Sciatic nerve (tissue), 2 donors: ENCODE results near the gene CPT1C. TPM values are rescaled to one million over a fixed set of nuclear protein-coding genes. Genes with fewer than 3 reads are reported as not detected.

Source experiments
- ATAC-seq: fragments of 200-7000 bp; cut with Tn5 transposase; one replicate; pipeline ENCODE4 v1.9.1; 2020; ENCODE audit warnings: mild to moderate bottlenecking, moderate library complexity
- DNase-seq: peaks from one replicate; pipeline ENCODE4 v3.0.0-alpha.2; 2020; ENCODE audit warnings: low spot score
- intact Hi-C: fragments of 100-400 bp; cut with DNase I; formaldehyde crosslinking; loops from one replicate; pipeline ENCODE4 v1.14.2; 2022
- total RNA-seq: library from RNA; stranded (reverse); fragmentation: NEBNext Ultra II Directional; extraction: Animal tissue kit (Norgen Biotek cat#: 25700); gene quantifications from one replicate; pipeline ENCODE4 v1.2.1, GENCODE V29; 2021
- donor health status: DM: no; HTN: no; CAD: no.
- donor health status: DM: no; HTN: no; CAD: no.

CPT1C gene
- total RNA-seq, 1 donor from 2014 or later, result 5.9 TPM

DNA sequence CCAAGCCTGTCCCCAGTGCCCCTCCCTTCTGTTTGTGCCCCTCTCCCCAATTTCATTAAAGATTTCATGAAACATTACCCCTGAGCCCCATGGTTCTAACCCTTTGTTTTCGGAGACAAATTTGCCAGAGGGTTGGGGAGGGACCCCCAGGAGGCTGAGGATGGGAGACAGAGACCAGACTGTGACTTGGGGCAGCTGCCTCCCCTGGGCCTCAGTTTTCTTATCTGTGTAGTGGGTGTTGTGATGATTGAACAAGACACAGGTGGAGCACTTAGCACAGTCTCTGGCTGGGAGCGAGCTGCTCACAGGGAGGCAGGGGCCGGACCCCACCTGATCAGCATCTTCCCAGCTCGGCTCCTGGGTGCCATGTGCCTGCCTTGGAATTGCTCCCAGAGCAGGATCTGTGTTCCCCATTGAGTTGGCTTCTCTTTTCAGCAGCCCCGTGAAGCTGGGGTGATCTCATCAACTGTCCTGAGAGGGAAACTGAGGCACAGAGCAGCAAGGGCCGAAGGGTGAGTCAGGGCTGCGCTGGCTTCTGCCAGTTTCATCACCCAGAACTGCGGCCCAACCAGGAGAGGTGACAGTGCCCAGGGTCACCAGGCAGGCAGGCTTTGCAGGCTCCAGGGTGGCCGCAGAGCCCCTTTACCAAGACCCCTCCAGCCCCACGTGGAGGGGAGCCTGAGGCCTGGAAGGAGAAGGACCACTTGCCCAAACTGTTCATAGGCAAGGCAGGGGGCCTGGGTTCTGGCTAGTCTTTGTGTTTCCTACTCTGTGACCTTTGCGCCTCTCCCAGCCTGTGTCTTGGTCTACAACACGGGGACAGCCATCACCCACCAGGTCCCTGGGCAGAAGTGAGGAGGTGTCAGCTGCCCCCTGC lies 32.1 kb upstream of the CPT1C start:
- intact Hi-C loops, result no loop called here
- no peak for DNase-seq
- ATAC-seq, result no peak

DNA sequence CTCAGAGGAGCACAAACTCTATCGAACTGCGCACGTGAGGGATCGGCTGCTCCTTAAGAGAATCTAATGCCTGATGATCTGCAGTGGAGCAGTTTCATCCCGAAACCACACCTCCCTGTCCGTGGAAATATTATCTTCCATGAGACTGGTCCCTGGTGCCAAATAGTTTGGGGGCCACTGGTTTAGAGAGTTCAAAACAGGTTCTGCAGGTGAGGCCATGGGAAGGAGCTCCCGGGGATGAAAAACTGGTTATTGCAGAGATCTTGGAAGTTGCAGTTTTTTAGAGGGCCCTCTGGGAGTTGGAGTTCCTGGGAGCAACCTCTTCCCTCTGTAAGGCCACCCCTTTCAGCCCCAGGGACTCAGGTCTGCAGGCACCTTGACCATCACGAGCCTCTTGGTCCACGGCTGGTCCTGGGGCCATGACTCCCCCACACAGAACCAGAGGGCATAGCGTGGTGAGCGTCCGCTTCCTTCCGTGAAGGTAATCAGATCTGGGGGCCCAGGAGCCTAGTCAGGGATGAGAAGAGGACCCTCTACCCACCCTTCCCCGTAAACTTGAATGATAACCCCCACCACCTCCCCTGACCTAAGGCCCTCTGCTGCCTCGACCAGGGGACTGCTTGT lies 30.5 kb upstream of the CPT1C start:
- ATAC-seq (no peak), DNase-seq (no peak)
- intact Hi-C loops, result no loop called here

DNA sequence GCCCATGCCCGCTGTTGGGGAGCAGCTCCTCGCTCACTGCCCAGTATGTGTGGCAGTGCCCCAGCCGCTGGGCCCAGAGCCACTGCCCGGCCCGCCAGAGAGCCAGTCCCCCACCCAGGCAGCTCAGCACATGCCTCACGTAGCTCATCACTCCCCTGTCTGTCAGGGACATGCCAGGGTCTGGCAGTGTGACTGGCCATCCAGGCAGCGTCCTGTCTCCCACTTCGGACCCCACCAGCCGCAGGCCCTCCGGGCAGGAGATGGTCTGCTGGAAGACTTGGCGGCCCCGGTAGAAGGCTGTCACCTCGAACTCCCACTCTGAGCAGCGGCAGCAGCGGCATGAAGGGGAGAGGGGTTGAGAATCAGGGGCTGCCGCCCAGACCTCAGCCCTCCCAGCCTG lies 28.9 kb upstream of the CPT1C start:
- no peak for ATAC-seq
- DNase-seq, result no peak
- intact Hi-C loops, result no loop called here

DNA sequence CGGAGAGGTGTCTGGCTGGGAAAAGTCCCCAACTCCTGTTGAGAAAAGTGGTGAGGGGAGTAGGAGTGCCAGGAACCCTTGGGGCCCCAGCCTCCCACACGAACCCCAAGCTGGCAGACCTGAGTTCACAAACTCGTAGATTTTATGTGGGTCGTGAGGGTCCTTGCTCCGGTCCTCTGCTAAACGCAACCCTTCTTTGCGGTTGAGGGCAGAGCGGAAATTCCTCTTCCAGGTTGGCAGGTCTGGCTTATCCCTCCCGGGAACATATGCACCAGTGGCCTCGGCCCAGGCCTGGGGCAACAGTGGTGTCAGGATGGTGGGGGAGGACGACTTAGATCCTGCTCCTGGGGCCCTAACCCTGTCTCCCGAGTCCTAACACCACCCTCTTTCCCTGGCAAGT lies 27.7 kb upstream of the CPT1C start:
- DNase-seq, result no peak
- ATAC-seq, result no peak
- intact Hi-C loops, result no loop called here

DNA sequence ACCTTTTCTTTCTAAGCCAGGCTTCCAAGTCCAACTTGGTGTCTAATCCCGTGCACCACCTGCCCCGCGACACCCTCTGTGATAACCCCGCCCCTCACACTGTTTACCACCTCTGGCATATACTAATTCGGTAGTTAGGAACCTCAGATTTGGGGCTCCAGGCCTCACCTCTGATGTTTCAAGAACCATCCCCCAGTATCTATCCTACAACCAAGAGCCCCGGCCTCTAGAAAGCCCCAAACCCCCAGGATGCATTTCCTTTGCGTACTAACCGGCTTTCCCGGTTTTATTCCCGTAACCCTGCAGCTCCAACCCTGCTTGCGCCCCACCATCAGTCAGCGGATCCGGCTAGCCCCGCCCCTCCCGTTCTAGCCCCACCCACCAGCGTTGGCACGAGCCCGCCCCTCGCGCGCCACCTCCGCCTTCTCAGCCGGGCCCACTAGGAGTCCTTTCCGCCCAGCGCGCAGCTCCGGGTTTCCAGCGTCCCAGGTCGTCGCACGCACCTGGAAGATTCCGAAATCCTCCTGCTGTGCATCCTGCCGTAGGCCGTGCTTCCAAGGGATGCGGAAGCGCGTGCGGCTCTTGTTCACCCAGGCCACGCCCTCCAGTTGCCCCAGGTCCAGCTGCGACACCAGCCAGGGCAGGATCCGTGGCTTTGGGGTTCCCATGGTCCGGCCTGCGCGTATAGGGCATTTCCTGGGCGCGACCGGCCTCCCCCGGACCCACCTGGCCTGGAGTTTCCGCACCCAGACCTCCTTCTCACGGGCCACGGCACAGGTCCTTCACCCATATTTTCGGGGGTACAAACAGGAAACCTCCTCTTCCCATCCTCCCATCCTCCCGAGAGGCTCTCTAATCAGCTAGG lies 26.5 kb upstream of the CPT1C start:
- peak; percentile 97 for DNase-seq
- ATAC-seq, result peak; percentile 86
- intact Hi-C loops, result loop anchor here (5.0 kb wide), 1 partner anchor 212 kb away; the partner anchor contains the start of genes ALDH16A1 and PIH1D1

DNA sequence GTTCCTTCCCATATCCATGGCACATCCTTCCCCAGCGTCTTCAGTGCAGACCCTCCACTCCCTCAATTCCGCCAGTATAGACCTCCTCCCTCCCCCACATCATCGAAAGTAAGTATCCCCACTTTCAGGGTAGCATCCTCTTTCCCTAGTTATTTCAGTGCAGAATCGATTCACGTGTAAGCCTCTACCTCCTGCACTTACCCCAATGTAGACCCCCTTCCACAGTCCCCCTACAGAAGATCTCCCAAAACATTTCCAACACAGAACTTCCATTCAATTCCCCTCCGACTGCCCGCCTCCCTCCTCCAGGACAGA lies 25.9 kb upstream of the CPT1C start:
- intact Hi-C loops, result loop anchor here (5.0 kb wide), 1 partner anchor 213 kb away; the partner anchor contains the start of genes ALDH16A1 and PIH1D1
- DNase-seq, result no peak
- peak; percentile 1 for ATAC-seq

DNA sequence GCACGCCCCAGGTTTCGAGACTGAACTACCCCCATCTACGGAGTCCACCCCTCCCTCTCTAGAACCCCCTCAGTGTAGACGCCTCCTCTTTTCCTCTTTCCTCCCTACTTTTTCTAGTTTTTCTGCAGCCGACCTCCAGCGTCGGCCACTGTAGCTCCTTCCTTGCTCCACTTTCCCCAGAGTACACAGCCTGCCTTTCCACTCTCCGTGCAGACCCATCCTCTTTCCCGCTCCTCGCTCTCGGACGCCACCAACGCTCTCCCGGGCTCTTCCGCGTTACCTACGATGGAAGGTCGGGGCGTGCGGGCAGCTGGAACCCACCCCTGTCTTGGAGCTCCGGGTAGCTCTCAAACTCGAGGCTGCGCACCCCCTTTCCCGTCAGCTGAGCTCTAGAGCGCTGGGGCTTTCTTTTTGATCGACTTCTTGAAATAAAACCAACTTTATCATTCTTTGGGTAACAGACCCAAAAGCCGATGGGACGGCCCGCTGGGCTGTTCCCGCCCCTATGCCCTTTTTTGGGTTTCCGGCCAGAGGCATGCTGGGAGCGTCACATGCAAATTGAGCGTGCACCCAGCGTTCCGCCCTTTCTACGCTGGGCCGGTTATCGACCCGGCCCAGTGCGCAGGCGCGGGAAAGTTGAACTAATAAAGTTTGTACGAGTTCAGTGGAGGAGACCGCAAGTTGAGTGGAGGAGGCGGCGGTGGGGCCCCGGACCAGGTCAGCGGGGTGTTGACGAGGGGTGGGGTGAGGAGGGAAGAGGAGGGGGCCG lies 25.4 kb upstream of the CPT1C start, which contains the start of the genes BCL2L12 and IRF3:
Gene BCL2L12, plus strand, starts transcription at position 583 of the 769 bp plus-strand sequence. CDS start 760 bp downstream, outside the sequence.
Gene IRF3, minus strand, starts transcription at position 507 of the 769 bp plus-strand sequence. CDS start 1,019 bp downstream, outside the sequence.
- intact Hi-C loops, result loop anchor here (5.0 kb wide), 1 partner anchor 213 kb away; the partner anchor contains the start of genes ALDH16A1 and PIH1D1
- peak; percentile 100 for DNase-seq
- ATAC-seq, result peak; percentile 97

DNA sequence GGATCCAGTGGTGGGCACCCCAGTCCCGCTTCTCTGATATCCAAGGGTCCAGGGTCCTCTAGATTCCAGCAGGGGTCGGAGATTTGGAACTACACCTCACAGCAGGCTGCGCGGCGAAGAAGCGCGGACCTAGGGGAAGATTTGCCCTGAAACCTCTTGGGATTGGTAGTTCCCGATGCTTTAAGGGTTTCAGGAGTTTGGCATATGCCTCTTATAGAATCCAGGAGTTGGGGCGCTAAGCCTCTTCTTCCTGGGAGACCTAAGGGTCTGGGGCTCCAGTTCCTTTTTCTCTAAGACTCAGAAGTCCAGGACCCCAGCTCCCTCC lies 24.8 kb upstream of the CPT1C start:
- DNase-seq, result no peak
- intact Hi-C loops, result loop anchor here (5.0 kb wide), 1 partner anchor 214 kb away; the partner anchor contains the start of genes ALDH16A1 and PIH1D1
- no peak for ATAC-seq

DNA sequence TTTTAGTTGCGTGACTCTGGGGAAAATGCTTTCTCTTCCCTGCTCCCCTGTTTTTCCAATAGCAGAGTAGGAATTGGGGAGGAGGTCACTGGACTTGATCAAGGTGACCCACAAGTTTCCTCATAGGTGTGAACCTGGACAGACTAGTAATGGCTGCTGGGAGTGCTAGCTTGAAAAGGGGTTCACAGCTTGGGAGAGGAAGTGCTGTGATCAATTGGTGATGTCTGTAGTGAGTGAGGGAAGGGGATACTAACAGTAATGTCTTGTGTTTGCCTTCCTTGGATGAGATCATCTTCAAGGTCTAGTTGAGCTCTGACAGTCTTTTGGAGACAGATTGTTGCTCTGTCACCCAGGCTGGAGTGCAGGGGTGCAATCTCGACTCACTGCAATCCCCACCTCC lies 23.4 kb upstream of the CPT1C start:
- ATAC-seq (no peak), DNase-seq (no peak)
- intact Hi-C loops, result loop anchor here (5.0 kb wide), 1 partner anchor 215 kb away; the partner anchor contains the start of genes ALDH16A1 and PIH1D1

DNA sequence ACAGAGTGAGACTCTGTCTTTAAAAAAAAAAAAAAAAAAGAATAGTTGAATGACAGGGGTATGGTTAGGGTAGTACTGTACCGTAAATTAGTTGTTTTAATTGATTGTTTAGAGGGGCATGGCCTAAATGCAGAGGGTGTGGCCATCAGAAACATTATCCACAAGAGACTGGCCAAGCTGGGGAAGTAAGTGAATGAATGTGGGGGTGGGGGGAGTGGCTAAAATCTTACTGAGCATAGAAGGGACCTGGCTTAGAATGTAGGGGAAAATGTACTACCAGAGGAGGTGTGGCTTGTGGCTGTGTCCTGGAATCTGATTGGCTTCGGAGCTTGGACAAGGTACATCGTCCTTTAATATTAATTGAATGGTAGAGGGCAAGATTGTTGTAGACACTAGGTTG lies 21.4 kb upstream of the CPT1C start:
- DNase-seq, result no peak
- intact Hi-C loops, result loop anchor here (5.0 kb wide), 1 partner anchor 217 kb away; the partner anchor contains the start of genes ALDH16A1 and PIH1D1
- no peak for ATAC-seq

DNA sequence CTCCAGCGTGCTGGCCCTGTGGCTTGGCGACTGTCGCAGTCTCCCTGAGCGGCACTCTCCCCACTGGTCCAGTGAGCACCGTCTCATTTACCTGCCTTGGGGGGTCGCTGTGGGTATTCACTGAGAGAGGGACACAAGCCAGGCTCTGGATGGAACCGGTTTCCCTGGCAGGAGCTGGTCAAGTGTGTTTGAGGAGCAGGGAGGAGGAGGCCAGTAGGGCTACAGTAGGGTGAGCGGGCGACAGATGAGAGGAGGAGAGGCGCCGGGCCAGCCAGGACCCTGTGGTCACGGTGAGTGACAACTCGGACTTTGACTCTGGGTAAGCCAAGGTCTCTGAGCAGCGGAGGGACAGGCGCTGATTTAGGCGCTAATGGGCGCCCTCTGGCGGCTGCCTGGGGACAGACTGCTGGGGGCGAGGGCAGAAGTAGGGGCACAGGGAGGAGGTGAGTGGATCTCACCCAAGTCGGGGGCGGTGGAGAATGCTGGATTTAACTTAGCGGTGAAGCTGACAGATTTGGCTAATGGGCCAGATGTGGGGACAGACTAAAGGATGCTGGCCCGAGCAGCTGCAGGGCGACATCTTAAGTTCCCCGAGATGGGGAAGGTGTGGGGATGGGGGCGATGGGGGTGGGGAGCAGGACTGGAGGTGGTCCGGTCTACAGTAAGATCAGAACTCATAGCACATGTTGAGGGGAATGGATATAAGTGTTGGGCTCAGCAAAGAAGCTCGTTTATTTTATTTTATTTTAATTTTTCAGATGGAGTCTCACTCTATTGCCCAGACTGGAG lies 18.6 kb upstream of the CPT1C start:
- ATAC-seq, result no peak
- intact Hi-C loops, result loop anchor here (10.0 kb wide), 1 partner anchor 88 kb away; the partner anchor contains the start of genes NOSIP and PRRG2
- DNase-seq, result peak; percentile 87

DNA sequence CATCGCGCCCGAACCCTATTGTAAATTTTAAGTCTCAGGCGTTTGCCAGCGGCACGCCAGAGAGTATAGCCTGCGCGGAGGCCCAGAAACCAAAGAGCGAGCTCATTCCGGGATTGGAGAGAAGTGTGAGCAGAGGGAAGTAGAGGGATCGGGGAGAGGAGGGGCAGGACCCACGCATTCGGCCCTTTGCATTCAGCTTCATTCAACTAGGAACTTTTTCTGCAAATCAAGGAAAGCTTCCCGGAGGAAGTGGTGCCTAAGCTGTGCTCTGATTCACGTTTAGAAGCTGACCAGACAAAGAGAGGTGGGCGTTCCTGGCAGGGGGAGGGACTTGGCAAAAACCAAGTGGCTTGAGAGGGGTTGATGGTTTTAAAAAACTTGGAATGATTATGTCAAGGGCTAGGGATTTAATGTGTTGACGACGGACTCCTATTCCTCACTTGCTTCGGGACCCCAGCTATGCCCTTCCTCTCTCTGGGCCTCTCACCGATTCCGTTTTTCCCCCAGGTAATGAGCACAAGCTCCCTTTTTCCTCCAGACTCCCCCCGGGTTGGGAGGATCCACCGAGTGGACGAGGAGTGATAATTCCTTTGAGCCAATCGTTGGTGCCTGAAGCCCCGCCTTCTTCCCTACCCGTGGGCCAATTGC lies 14.7 kb upstream of the CPT1C start:
- DNase-seq (peak; percentile 91), ATAC-seq (peak; percentile 65)
- intact Hi-C loops, result loop anchor here (10.0 kb wide), 1 partner anchor 91 kb away; the partner anchor contains the start of genes NOSIP and PRRG2

DNA sequence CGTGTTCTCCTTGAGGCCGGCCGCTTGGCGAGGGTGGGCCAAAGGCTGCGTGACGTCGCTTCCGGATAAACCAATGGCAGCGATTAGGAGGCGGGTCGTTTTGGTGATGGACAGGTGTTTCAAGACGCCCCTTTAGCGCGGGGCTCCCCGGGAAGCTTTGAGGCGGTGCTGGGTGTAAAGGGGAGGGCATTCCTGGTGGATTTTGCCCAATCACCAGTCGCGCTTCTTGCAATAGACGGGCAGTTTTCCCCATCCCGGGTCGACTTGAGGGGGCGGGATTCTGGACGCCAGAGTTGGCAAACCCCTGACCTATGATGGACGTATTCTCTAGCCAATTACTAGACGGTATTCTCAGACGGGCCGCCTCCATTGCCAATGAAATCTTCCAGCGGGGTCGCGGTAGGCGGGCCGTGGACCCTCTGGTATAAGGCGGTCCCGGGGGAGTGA lies 14.1 kb upstream of the CPT1C start:
- intact Hi-C loops, result loop anchor here (10.0 kb wide), 1 partner anchor 92 kb away; the partner anchor contains the start of genes NOSIP and PRRG2
- peak; percentile 100 for DNase-seq
- peak; percentile 92 for ATAC-seq

DNA sequence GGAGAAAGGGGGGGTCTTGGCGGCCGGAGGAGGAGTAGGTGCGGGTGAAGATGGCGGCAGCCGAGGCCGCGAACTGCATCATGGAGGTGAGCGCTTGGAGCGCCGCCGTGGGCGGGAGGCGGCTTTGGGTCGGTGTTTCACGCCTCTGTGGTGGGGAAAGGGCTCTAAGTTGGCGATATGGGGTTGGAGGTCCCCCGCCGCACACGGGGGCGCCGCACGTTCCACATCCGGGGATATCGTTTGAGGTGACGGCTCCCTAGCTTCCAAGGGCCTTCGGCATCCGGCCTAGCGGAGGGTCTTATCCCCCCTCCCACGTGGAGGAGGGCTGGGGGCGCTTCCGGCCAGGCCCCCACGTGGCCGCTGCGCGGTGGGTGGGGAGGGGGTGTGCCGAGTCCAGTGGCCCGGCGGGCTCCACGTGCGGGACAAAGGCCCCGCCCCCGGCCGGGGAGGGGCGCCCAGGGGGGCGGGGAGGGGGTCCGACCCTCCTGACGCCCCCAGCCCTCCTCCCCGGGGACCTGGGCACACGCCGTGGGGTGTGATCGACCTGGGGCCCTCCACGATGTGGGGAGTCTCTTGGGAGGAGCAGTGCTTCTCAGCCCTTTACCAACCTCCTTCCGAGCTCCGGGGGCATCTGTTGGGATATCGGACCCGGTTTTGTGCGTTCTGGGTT lies 13.6 kb upstream of the CPT1C start, which contains the start of gene PRMT1:
Gene PRMT1, plus strand, starts transcription at position 41 of the 670 bp plus-strand sequence. Its CDS starts 10 bp downstream, at position 51.
- intact Hi-C loops, result loop anchor here (10.0 kb wide), 1 partner anchor 93 kb away; the partner anchor contains the start of genes NOSIP and PRRG2
- peak; percentile 83 for DNase-seq
- peak; percentile 6 for ATAC-seq

DNA sequence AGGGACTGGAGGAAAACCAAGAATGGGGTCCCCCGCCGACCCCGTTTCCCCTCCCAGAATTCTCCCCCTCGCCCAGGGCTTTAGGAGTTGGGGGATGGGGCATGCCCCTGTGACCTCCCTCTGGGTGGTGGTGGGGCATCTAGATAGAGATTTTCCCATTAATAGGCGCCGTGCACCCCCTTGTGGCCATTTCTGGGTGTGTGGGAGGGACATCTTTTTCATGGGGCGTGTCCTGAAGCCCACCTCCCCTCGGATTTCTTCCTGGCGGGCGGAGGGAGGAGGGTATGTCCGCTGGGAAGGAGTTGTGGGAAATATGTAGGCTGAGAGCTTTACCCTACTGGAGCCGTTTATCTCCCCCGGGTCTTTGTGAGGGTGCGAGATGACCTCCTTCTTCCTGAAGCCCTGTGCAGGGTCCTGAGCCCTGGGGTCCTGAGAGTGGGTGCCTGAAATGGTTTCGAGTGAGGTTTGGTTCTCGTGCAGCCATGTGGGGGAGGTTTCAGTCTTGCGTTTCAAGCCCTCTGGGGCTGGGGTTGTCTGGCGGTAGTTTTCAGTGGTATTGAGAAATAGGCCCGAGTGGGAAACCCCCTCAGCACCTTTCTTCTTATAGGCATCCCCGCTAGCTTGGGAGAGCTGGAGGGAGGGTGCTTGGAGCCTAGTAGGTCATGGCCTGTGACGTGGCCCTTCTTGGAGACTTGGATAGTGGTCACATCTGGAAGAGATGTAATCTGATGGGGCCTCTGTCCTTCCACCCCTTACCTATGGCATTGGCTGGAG lies 12.8 kb upstream of the CPT1C start:
- no peak for ATAC-seq
- DNase-seq, result peak; percentile 89
- intact Hi-C loops, result loop anchor here (10.0 kb wide), 1 partner anchor 93 kb away; the partner anchor contains the start of genes NOSIP and PRRG2
